SU-DHL-6 (cell line): Measurements from ENCODE around the gene NFATC4.

ENCODE experiments used
- CTCF ChIP-seq: fragments of 200-600 bp; sonication (generic); IDR thresholded peaks from one replicate; pipeline ENCODE4 v1.5.1; 2017; ENCODE audit warnings: antibody characterized with exemption, mild to moderate bottlenecking, low read length, moderate library complexity; ENCODE audit not compliant: insufficient read depth, poor library complexity, severe bottlenecking
- EZH2phosphoT487 ChIP-seq: fragments of 200-600 bp; sonication (generic), shearing (Covaris generic); conservative IDR thresholded peaks from 2 replicates; pipeline ENCODE4 v1.6.1; 2018; ENCODE audit warnings: mild to moderate bottlenecking, antibody characterized with exemption, low read length, moderate library complexity, mixed read lengths

GRCh38 chr14:24323341-24323740 is 44.6 kb upstream of the NFATC4 start:
- TF ChIP-seq CTCF (no peak), EZH2phosphoT487 (no peak)
